ENCODE data around the gene ST8SIA1.

The ST8SIA1 gene

DNA sequence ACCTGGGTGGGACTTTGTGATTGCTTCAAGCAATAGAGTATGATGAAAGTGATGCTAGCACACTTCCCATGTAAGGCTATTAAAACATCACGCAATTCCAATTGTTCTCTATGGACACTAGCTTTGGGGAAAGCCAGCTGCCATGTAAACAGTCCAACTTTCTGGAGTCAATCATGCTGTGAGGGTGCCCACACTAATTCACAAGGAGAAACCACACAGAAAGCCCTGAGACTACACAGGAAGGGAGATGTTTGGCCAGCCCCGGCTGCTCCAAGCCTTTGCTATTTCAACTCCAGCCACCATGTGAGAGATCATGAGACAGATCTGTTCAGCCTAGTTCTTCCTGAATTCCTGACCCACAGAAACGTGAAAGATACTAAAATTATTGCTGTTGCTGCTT is 96.3 kb downstream of the ST8SIA1 start:
- no peak for DNase-seq (ENCODE audit: low spot score)

DNA sequence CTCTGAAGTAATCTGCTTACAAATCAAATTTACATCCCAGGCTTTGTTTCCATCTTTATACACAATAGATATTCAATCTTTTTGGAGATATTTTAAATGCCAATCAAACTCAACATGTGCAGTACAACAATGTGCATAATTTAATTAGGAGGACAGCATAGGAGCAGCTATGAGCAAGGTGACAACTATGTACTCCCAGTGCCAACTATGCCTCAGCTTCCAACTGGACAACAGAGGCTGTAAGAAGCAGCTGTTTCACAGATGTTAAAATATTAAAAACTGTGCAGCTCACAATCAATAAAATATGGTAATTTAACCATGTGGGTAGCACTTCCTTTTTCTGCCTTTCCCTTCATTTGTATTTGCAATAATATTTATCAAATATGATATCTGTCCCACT is 99.9 kb downstream of the ST8SIA1 start:
- DNase-seq (ENCODE audit: low spot score), result no peak

DNA sequence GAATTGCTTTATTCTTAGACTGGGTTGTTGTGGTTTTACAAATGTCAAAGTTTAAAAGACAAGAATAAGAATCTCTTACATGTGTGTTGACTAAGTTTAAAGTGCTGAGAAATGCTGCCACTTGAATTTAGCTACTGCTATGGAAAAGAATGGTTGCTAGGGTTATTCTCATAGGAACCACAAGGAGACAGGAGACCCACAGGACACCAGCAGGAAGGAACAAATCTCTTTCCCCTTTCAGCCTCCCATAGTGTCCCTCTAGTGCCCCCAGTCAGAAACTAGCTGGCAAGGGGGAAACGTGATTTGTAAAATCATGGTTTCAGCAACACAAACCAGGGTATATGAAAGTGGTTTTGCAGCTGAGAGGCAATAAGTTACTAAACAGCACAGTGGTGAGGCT is 102.7 kb downstream of the ST8SIA1 start:
- no peak for DNase-seq (ENCODE audit: low spot score)

DNA sequence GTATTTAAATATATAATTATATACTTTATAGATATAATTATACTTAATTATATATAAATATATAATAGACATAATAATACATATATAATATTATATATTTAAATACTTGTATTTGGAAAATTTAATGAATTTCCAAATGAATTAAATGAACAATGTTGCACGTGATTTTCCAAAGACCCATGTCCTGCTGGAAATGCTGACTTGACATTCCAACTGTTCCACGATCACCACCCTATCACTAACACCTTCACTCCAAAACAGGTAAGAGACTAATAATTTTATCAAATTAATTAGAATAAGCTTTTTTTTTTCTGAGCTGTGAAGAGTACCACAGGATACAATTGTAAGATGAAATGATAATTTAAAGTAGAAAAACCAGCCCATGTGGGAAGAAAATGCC is 103.4 kb downstream of the ST8SIA1 start:
- DNase-seq (ENCODE audit: low spot score), result no peak

DNA sequence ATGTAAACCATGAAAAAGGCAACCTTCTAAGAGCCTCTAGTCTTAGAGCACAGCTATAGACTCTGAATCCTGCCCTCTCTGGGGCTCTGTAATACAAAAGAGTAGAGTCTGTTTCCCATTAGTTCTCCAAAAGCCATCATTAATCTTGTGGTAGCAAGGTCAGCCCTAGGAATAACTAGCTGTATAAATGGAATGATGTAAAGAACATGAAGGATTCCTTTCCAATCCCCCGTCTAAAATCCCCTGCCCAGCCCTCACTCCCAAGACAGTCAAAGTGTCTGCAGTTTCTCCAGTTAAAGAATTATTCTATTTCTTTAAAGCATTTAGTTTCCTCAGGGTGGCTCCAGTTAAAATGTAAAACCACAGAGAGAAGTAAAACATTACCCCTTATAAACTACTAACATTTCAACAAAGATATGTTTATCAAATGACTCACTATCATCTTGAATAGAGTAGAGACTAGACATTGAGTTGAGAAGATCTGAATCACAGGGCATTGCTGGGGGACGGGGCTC is 104.2 kb downstream of the ST8SIA1 start:
- no peak for DNase-seq (ENCODE audit: low spot score)

DNA sequence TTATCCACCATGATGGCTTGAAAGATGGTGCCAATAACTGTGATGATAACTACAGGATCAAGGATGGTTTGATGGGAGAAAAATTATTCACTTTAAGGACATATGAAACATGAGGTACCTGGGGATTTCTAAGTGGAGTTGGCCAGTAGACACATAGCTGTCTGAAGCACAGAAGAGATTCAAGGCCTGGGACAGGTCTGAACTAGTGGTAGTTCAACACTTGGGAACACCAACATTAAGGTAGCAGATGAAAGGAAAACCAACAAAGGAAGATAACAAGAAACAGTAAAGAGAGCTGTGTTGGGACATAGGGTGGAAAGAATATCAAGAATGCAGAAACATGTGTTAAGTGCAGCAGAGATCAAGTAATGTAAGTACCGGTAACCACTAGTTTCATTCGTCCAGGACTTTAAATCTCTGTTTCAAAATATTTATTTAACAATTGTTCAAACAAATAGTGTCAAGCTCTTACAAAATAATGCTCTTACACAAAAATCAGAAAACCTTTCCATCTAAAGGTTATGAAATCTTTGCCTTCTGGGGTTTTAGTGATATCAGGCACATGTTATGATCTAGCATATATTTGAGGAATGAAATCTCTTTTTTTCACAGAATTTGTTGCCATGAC is 104.7 kb downstream of the ST8SIA1 start:
- DNase-seq (ENCODE audit: low spot score), result no peak

DNA sequence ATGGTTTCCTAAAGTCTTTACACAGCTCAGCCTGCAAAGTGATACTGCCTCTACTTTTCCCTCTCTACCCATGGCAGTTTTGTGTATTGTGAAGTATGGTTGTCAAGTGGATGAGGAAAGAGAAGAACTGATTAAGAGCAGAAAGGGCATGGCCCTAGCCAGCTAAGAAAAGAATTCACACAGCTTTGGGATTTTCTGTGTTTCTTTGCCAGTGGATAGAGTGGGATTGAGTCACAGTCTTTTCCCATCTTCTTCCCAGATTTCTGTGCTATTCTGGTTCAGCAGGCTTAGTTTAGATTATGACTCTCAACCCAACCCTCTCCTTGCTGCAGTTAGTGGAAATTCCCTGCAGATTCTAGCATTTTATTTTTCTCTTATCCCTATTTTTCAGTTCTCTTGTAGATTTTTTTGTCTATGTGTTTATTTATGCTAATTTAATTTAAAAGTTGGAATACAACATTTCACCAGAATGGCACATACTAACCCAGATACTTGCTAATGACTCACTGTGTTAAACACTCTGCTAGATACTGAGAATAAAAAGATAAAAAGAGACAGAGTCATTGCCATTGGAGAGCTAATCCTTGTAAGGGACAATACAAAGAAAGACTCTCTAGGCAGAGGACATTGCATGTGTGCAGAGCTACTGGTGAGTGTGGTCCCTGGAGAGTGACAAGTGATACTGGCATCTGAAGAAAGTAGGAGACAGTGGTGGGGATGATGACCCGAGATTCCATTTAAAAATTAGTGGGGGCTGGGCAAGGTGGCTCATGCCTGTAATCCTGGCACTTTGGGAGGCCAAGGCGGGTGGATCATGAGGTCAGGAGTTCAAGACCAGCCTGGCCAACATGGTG is 106.3 kb downstream of the ST8SIA1 start:
- no peak for DNase-seq (ENCODE audit: low spot score)

DNA sequence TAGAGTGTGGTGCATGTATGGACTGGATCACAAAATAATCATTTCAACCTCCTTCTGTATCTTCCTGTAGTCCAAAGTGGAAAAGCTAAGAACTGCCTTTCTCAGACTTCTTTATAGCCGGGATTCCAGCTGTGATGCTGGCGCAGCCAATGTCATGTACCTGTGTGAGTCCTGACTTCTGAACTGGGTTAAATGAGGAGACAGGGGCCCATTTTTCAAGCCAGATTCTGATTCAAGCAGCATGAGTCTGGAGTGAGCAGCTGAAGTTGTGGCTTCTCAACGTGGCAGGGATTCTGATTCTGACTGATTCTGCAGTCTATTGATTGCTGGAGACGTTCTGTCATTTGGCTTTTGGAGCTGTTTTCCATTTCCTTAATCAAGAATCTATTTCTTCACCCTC is 111.2 kb downstream of the ST8SIA1 start:
- DNase-seq (ENCODE audit: low spot score), result no peak

DNA sequence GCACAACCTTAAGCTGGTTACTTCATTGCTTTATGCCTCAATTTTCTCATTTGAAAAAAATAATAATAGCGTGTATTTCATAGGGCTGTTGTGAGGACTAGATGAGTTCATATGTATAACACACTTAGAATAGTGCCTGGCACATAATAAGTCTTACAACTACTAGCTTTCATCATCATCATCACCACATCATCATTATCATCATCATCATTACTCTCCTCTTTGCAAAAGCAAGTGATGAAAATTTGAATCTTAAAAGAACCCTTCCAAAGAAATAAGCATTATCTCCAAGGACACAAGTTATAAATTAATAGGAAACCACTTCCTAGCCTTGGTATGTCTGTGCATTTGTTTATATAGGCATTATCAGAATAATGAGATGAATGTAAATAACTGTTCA is 117.0 kb downstream of the ST8SIA1 start:
- DNase-seq (ENCODE audit: low spot score), result no peak

DNA sequence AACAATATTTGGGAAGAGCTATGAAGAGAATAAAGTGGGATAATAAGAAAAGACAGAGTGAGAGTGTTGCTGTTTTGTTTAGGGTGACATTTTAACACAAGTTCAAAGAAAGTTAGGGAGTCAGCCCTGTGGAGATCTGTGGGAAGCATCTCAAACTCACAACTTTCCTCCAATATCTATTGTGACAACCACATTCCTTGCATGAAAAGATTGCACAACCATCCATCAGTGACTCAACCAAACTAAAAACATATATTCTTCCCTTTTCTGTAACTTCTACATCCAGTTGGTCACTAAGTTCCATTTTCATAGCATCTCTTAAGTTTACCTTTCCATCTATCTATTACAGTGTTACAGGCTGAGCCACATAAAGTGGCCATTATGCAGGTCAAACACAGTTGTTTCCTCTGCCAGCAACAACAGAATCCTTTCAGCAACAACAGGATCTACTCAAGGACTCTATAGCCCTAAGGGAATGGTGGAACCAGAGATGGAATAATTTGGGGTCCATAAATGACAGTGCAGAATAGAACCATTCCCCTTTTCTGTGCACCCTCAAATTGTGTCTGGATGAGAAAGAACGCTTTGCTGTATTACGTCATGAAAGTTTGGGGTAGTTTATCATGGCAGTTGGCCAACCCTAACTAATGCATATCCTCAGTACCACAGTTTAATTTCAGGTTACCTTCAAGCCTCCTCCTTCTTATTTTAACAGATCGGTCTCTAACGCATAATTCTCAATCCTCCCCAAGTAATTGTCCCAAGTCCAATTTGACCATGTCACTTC is 118.8 kb downstream of the ST8SIA1 start:
- DNase-seq (ENCODE audit: low spot score), result no peak

DNA sequence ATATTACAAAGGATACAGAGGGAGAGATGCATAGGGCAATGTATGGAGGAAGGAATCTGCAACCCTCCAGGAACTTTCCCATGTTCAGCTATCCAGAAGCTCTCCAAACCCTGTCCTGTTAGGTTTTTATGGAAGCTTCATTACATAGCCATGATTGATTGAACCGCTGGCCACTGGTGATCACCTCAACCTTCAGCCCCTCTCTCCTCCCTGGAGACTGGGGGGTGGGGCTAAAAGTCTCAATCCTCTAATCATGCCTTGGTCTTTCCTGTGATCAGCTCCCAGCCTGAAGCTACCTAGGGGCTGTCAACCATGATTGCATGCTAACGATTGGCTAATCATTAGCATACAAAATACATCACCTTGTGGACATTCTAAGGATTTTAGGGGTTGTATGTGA is 123.4 kb downstream of the ST8SIA1 start:
- DNase-seq (ENCODE audit: low spot score), result no peak

DNA sequence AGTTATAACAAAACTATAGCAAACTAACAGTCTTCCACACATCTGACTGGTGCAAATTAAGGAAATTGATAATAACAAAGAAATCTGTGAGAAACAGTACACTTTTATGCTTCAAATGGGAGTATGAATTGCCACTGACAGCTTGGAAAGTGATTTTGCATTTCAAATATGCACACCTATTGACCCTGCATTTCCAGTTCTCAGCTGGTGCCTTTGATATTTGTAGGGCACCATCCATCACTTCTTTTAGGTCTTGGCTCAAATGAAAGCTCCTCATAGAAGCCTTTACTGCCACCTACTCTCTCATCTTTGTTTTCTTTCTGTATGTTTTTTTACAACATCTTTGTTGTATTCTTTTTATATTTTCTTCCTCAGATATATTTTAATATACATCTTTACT is 125.1 kb downstream of the ST8SIA1 start:
- no peak for DNase-seq (ENCODE audit: low spot score)

DNA sequence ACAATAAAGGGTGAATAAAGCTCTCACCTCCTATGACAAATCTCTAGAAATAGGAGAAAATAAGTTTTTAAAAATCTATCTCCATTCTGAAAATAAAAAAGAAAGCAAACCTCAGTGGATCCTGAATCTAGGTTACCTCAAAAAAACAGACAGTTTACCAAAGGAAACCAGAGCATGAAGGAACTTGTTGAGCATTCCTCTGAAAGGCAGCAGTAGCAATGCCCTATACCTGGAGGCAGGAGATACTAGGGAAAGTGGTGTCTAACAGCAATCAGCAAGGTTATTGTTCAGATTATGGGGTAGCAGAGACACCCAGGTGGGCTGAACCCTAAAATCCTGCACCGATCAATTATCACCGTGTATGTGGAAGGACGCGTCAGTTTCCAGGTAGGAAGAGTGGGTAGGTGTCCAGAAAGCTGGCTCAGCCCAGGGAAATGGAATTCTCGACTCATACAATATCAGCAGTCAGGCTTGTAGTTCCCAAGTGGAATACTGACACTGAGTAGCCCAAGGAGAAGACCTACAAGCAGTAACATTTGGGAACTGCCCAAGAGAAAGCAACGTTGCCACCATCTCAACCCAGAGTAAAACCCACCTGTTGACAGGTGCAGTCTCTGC is 128.3 kb downstream of the ST8SIA1 start:
- no peak for DNase-seq (ENCODE audit: low spot score)

DNA sequence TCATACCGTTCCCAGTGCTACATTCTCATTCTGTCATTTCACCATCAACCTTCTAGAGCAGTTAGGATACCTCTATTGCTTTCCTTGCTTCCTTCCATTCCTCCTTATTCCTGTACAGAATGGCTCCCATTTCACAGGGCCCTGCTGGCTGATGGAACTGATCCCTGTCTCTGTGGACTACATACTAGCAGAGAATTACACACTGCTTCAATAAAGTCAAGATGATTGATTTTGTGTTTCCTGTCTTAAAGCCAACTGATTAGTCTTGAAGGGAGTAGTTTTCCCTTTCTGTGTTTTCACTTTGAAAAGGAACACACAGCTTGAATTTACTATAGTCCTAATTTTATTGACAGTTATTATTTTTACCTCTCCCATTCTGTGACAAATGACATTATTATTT is 130.1 kb downstream of the ST8SIA1 start:
- no peak for DNase-seq (ENCODE audit: low spot score)

DNA sequence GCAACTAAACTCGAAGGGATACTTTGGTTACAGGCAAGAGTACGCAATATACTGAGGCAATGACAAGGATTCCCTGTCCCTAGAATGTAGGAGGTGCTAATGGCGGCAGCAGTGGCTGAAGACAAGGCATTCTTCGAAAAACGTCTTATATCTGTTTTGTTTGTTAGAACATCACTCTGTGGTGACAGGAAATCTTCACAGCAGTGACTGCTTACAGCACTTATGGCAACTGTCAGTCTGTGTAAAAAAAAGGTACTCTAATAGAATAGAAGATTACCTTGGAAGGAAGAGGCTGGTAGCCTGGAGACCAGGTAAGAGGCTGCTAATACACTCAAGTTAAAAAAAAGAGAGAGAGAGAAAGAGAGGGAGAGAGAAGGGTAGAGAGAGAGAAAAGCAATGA is 131.7 kb downstream of the ST8SIA1 start:
- no peak for DNase-seq (ENCODE audit: low spot score)

DNA sequence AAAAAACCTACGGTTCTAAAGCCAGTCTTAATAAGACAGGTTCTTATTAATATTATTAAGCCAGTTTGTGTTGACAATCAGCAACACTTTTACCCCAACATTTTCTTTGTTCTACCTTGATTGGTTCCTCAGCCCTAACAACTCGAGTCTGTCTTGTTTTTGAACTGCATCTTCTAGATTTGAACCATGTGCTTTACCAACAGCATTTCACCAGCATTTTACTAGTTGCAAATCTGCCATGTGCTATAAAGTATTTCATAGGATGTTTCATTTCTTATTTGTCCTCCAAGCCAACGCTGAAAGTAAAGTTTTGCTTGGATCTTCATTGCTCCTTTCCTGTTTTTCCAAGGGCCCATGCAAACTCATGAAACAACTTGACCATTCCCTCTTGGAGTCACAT is 133.4 kb downstream of the ST8SIA1 start:
- no peak for DNase-seq (ENCODE audit: low spot score)

DNA sequence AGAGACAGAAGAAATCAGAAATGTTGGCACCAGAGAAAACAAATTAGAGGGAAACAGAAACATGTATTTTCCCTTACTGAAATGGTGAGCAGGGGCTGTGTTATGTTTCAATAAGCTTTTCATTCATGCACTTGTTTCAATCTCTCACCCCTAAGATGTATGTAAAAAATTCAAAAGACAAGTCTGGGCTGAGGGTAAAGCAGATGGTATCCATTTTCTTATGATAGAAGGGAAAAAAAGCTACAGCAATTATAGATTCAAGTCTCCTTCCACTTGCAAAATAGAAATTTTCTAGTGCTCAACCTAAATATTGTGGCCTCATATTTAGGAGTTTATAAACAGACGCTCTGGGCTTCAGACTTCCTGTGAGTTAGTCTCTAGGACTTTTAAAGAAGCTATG is 138.3 kb downstream of the ST8SIA1 start:
- DNase-seq (ENCODE audit: low spot score), result no peak

DNA sequence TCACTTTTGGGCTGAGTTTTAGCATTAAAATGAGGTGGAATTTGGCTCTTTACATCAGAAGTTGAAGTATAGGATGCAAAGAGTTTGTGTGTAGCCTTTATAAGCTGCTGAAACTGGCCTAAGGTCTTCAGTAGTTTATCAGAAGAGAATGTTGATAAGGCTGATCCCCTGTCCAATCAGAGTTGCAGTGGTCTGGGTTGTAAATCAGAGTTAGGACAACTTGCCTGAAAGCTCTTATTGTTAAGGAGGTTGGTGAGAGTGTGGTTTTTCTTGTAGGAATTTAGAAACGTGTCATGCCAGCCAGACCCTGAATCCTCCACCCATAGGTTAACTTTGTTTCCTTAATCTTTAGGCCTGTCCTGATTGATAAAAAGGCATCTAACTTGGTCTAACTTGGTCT is 143.5 kb downstream of the ST8SIA1 start:
- no peak for DNase-seq (ENCODE audit: low spot score)

DNA sequence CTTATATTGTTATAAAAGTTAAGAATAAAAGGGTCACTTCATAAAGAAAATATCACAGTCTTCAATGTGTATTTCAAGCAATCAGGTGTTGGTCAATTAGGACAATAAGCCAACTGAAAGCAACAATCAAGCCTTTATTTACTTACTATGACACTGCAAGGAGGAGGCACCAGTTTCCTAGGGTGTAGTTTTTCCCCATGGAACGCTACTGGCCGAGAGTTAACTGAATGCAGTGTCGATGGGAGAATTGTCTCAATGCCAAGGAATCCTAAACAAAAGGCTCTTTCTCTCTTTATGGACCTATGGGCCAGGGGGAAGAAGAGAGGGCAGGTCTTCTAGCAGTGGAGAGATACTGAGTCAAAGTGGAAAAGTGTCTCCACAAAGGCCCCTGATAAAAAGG is 146.1 kb downstream of the ST8SIA1 start:
- no peak for DNase-seq (ENCODE audit: low spot score)

DNA sequence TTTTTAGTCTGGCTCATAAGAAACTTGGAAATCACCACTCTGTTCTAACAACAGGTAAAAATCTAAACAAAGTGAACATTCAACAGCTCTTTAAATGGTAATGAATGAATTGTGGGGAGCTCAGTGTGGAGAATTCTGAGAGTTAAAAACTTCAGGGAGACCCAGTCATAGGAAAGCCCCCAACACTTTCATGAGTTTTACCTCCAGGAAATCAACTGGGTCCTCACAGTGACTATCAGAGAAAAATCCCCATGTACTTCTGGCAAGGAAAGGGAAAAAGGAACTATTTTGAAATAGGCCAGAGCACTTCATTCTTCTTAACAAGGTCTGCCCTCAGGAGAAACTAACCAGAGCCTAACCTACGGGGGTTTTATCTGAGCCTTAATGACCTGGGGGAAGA is 153.8 kb downstream of the ST8SIA1 start:
- no peak for DNase-seq (ENCODE audit: low spot score)

DNA sequence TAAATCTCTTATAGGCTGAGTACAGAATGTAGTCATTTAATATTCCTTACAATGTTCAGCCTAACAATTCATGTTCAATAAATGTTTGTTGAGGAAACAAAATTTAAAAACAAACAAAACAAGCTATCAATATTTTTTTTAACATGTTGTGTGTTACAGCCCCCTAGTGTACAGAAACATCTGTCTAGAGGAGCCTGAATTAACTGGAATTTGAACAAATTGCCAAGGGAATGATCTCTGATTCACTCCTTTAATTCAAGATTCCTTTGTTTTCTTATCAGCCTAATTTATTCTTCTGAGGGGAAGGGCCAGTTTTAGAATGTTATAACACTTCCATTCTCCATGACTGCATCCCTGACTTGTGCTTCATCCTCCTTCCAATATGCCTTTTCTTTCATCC is 161.3 kb downstream of the ST8SIA1 start:
- DNase-seq (ENCODE audit: low spot score), result no peak

DNA sequence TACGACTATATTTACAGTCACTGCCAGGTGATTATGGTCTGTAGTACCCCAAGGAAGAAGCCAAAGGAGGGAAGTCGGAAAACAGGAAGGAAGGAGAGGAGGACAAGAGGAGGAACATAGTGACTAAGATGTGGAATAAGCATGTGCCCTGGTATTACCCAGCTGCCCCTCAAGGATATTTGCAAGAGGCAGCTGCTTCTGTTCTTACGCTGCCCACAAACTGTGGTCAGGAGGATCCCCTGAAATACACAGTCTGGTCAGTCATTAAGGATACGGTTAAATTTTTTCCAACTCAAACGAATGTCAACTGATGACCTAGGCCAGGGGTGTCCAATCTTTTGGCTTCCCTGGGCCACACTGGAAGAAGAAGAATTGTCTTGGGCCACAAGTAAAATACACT is 162.0 kb downstream of the ST8SIA1 start:
- no peak for DNase-seq (ENCODE audit: low spot score)

Data from LoVo (cell line).